HCT116 (cell line): ENCODE measurements around the gene PRR7.

Experiments used
- CEBPB ChIP-seq: IDR thresholded peaks from 2 replicates; pipeline ENCODE4 v1.6.1; 2012; ENCODE audit warnings: low read depth
- CTCF ChIP-seq, 3 experiments: fragments of 200-600 bp in 1 of 3; sonication (generic) in 1 of 3; IDR thresholded peaks in 2 of 3; conservative IDR thresholded peaks in 1 of 3; 2 replicates each; pipeline ENCODE4 v1.5.1; 2012 to 2017; ENCODE audit warnings: low read depth in 2 of 3, low read length in 2 of 3, antibody characterized with exemption in 1 of 3, borderline replicate concordance in 1 of 3, control low read depth in 1 of 3, mild to moderate bottlenecking in 1 of 3, mixed read lengths in 1 of 3, mixed run types in 1 of 3, moderate library complexity in 1 of 3; ENCODE audit not compliant: insufficient read depth in 1 of 3
- EGR1 ChIP-seq: IDR thresholded peaks from 2 replicates; pipeline ENCODE4 v1.6.1; 2012; ENCODE audit warnings: low read depth
- ELF1 ChIP-seq: IDR thresholded peaks from 2 replicates; pipeline ENCODE4 v1.6.1; 2012; ENCODE audit warnings: low read depth, borderline replicate concordance
- EZH2 ChIP-seq: fragments of 200-600 bp; sonication (generic); IDR thresholded peaks from 2 replicates; pipeline ENCODE4 v1.6.1; 2017; ENCODE audit warnings: antibody characterized with exemption, mixed run types
- POLR2A ChIP-seq: IDR thresholded peaks from 2 replicates; pipeline ENCODE4 v1.7.0; 2011; ENCODE audit warnings: borderline replicate concordance; ENCODE audit not compliant: insufficient read depth, insufficient read length; ENCODE audit errors: extremely low read depth
- SP1 ChIP-seq: IDR thresholded peaks from 2 replicates; pipeline ENCODE4 v1.6.1; 2012; ENCODE audit warnings: low read depth
- YY1 ChIP-seq: IDR thresholded peaks from 2 replicates; pipeline ENCODE4 v1.6.1; 2011; ENCODE audit warnings: low read length, low read depth, moderate library complexity, mild to moderate bottlenecking; ENCODE audit not compliant: insufficient replicate concordance; ENCODE audit errors: extremely low read depth
- ZFX ChIP-seq: fragments of 450-650 bp; IDR thresholded peaks from 2 replicates; pipeline ENCODE4 v1.6.1; 2017
- ZNF274 ChIP-seq: fragments of 200-500 bp; sonication (Bioruptor generic); IDR thresholded peaks from 2 replicates; pipeline ENCODE4 v1.6.1; 2014; ENCODE audit warnings: mild to moderate bottlenecking, low read depth, low read length, inconsistent platforms
- TF ChIP-seq, protein P1 (sequence below): IDR thresholded peaks from 2 replicates; pipeline ENCODE4 v1.6.1; 2012
- TF ChIP-seq, protein P2 (sequence below): IDR thresholded peaks from 2 replicates; pipeline ENCODE4 v1.6.1; 2012; ENCODE audit warnings: low read depth
- TF ChIP-seq, protein P3 (sequence below): IDR thresholded peaks from 2 replicates; pipeline ENCODE4 v1.6.1; 2011; ENCODE audit warnings: mild to moderate bottlenecking, low read length, moderate library complexity; ENCODE audit not compliant: insufficient replicate concordance; ENCODE audit errors: extremely low read depth

- no peak for TF ChIP-seq ZNF274
- TF ChIP-seq, protein P1, sequence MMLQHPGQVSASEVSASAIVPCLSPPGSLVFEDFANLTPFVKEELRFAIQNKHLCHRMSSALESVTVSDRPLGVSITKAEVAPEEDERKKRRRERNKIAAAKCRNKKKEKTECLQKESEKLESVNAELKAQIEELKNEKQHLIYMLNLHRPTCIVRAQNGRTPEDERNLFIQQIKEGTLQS: no peak
- no peak for TF ChIP-seq POLR2A
- no peak for TF ChIP-seq EGR1
- no peak for TF ChIP-seq EZH2
- TF ChIP-seq SP1: no peak
- TF ChIP-seq CTCF (IDR thresholded peaks at IDR 0.05 in 2 of 3, conservative IDR thresholded peaks at IDR 0.05 in 1 of 3; ENCODE audit: borderline replicate concordance in 1 of 3, insufficient read depth in 1 of 3, low read depth in 2 of 3, low read length in 2 of 3): peak in 2 of 3 experiments; percentile 50 to 52; a peak in 3 of 6 replicates
- no peak for TF ChIP-seq ELF1
- no peak for TF ChIP-seq ZFX
- TF ChIP-seq, protein P2, sequence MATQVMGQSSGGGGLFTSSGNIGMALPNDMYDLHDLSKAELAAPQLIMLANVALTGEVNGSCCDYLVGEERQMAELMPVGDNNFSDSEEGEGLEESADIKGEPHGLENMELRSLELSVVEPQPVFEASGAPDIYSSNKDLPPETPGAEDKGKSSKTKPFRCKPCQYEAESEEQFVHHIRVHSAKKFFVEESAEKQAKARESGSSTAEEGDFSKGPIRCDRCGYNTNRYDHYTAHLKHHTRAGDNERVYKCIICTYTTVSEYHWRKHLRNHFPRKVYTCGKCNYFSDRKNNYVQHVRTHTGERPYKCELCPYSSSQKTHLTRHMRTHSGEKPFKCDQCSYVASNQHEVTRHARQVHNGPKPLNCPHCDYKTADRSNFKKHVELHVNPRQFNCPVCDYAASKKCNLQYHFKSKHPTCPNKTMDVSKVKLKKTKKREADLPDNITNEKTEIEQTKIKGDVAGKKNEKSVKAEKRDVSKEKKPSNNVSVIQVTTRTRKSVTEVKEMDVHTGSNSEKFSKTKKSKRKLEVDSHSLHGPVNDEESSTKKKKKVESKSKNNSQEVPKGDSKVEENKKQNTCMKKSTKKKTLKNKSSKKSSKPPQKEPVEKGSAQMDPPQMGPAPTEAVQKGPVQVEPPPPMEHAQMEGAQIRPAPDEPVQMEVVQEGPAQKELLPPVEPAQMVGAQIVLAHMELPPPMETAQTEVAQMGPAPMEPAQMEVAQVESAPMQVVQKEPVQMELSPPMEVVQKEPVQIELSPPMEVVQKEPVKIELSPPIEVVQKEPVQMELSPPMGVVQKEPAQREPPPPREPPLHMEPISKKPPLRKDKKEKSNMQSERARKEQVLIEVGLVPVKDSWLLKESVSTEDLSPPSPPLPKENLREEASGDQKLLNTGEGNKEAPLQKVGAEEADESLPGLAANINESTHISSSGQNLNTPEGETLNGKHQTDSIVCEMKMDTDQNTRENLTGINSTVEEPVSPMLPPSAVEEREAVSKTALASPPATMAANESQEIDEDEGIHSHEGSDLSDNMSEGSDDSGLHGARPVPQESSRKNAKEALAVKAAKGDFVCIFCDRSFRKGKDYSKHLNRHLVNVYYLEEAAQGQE: no peak
- no peak for TF ChIP-seq YY1
- TF ChIP-seq CEBPB: no peak
- TF ChIP-seq, protein P3, sequence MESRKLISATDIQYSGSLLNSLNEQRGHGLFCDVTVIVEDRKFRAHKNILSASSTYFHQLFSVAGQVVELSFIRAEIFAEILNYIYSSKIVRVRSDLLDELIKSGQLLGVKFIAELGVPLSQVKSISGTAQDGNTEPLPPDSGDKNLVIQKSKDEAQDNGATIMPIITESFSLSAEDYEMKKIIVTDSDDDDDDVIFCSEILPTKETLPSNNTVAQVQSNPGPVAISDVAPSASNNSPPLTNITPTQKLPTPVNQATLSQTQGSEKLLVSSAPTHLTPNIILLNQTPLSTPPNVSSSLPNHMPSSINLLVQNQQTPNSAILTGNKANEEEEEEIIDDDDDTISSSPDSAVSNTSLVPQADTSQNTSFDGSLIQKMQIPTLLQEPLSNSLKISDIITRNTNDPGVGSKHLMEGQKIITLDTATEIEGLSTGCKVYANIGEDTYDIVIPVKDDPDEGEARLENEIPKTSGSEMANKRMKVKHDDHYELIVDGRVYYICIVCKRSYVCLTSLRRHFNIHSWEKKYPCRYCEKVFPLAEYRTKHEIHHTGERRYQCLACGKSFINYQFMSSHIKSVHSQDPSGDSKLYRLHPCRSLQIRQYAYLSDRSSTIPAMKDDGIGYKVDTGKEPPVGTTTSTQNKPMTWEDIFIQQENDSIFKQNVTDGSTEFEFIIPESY: no peak
These were observed 49.6 kb downstream of the PRR7 start for GRCh38 chr5:177496070-177496726.
